Loucy (cell line): Measurements from ENCODE around the gene DIRAS3.

Experiments
- H2AFZ ChIP-seq: fragments of 200-600 bp; sonication (generic); 2 replicates; pipeline ENCODE4 v1.6.0; 2016; ENCODE audit warnings: antibody characterized with exemption, mild to moderate bottlenecking, low read length, moderate library complexity
- H3F3A ChIP-seq: fragments of 200-600 bp; 2 replicates; pipeline ENCODE4 v1.6.0; 2016; ENCODE audit warnings: antibody characterized with exemption, low read depth, mild to moderate bottlenecking
- H3K27me3 ChIP-seq: fragments of 200-600 bp; sonication (generic); 2 replicates; pipeline ENCODE4 v1.6.1; 2014; ENCODE audit warnings: low read length, mild to moderate bottlenecking; ENCODE audit not compliant: insufficient read depth, poor library complexity, severe bottlenecking
- H3K36me3 ChIP-seq: fragments of 200-600 bp; sonication (generic); 2 replicates; pipeline ENCODE4 v1.6.1; 2016; ENCODE audit warnings: low read length; ENCODE audit not compliant: insufficient read depth
- H3K4me1 ChIP-seq: fragments of 200-600 bp; sonication (generic); 2 replicates; pipeline ENCODE4 v1.5.1; 2014; ENCODE audit warnings: low read length, mild to moderate bottlenecking; ENCODE audit not compliant: insufficient read depth, poor library complexity, severe bottlenecking
- H3K4me2 ChIP-seq: fragments of 200-600 bp; sonication (generic); 2 replicates; pipeline ENCODE4 v1.6.0; 2014; ENCODE audit warnings: antibody characterized with exemption, low read length, low read depth, mild to moderate bottlenecking; ENCODE audit not compliant: poor library complexity, severe bottlenecking
- H3K4me3 ChIP-seq: fragments of 200-600 bp; sonication (generic); 2 replicates; pipeline ENCODE4 v1.5.1; 2014; ENCODE audit warnings: low read length, mild to moderate bottlenecking, mixed read lengths; ENCODE audit not compliant: poor library complexity, severe bottlenecking
- H3K79me2 ChIP-seq: fragments of 200-600 bp; sonication (generic); 2 replicates; pipeline ENCODE4 v1.6.1; 2014; ENCODE audit warnings: low read length; ENCODE audit not compliant: insufficient read depth
- H3K9ac ChIP-seq: fragments of 200-600 bp; sonication (generic); 2 replicates; pipeline ENCODE4 v1.6.0; 2014; ENCODE audit warnings: mild to moderate bottlenecking, low read depth, low read length, moderate library complexity; ENCODE audit not compliant: poor library complexity, severe bottlenecking
- H3K9me2 ChIP-seq: fragments of 200-600 bp; sonication (generic); replicated peaks from 2 replicates; pipeline ENCODE4 v1.6.1; 2016; ENCODE audit warnings: low read depth, low read length, mixed read lengths
- H3K9me3 ChIP-seq: fragments of 200-600 bp; sonication (generic); 2 replicates; pipeline ENCODE4 v1.6.1; 2014; ENCODE audit warnings: mild to moderate bottlenecking, antibody characterized with exemption, low read length, low read depth; ENCODE audit not compliant: insufficient read depth
- H4K20me1 ChIP-seq: fragments of 200-600 bp; sonication (generic); 2 replicates; pipeline ENCODE4 v1.6.0; 2014; ENCODE audit warnings: antibody characterized with exemption, low read length, mild to moderate bottlenecking; ENCODE audit not compliant: insufficient read depth, poor library complexity, severe bottlenecking
- CTCF ChIP-seq: fragments of 200-600 bp; sonication (generic); conservative IDR thresholded peaks from 2 replicates; pipeline ENCODE4 v1.5.1; 2014; ENCODE audit warnings: mild to moderate bottlenecking, antibody characterized with exemption, low read length
- EZH2phosphoT487 ChIP-seq: fragments of 200-600 bp; IDR thresholded peaks from 2 replicates; pipeline ENCODE4 v1.6.1; 2018; ENCODE audit warnings: antibody characterized with exemption, mild to moderate bottlenecking, moderate library complexity, borderline replicate concordance

The DIRAS3 gene

GRCh38 chr1:68015971-68016370, 34.5 kb downstream of the DIRAS3 start:
- Histone ChIP-seq H3K9me2 (no peaks in the 10 kb centered on the region), H3K36me3 (no peaks in the 10 kb centered on the region), H3K4me2 (no peak overlapping the region), H3K27me3 (no peaks in the 10 kb centered on the region), H3K4me1 (no peaks in the 10 kb centered on the region), H4K20me1 (no peaks in the 10 kb centered on the region), H2AFZ (no peak overlapping the region), H3K9ac (no peak overlapping the region), H3F3A (no peaks in the 10 kb centered on the region), H3K79me2 (no peaks in the 10 kb centered on the region), H3K9me3 (no peaks in the 10 kb centered on the region), H3K4me3 (no peak overlapping the region)
- TF ChIP-seq CTCF (no peak), EZH2phosphoT487 (no peak)

- Histone ChIP-seq H3K9ac (no peak overlapping the region), H4K20me1 (no peaks in the 10 kb centered on the region), H3K4me2 (no peak overlapping the region), H3K4me1 (no peaks in the 10 kb centered on the region), H3F3A (no peaks in the 10 kb centered on the region), H3K79me2 (no peaks in the 10 kb centered on the region), H3K4me3 (no peak overlapping the region), H3K9me3 (no peaks in the 10 kb centered on the region), H3K27me3 (no peaks in the 10 kb centered on the region), H3K36me3 (no peaks in the 10 kb centered on the region), H2AFZ (no peak overlapping the region), H3K9me2 (no peaks in the 10 kb centered on the region)
- TF ChIP-seq EZH2phosphoT487 (no peak), CTCF (no peak)
Observed at GRCh38 chr1:68015369-68015768, 35.1 kb downstream of the DIRAS3 start.

DNA sequence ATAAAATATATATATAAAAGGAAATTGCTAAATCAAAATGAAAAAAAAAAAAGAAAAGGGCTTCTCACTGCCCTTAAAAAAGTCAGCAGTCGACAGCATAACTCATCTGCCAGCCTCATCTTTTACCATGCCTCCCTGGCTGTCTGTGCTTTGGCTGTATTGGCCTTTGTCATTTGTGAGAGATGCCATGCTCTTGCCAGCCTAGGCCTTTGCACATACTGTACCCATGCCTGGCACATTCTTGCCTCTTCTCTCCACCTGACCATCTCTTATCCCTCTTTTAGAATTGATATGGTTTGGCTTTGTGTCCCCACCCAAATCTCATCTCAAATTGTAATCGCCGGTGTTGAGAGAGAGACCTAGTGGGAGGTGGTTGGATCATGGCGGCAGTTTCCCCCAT, 37.1 kb downstream of the DIRAS3 start:
- no peak overlapping the region for H3K4me3 ChIP-seq
- TF ChIP-seq CTCF (no peak), EZH2phosphoT487 (no peak)
- H3K27me3 ChIP-seq: no peaks in the 10 kb centered on the region
- no peak overlapping the region for H3K9ac ChIP-seq
- H4K20me1 ChIP-seq: no peaks in the 10 kb centered on the region
- no peaks in the 10 kb centered on the region for H3K4me1 ChIP-seq
- H3K36me3 ChIP-seq: no peaks in the 10 kb centered on the region
- no peaks in the 10 kb centered on the region for H3K79me2 ChIP-seq
- H3K9me3 ChIP-seq: no peaks in the 10 kb centered on the region
- no peaks in the 10 kb centered on the region for H3K9me2 ChIP-seq
- no peaks in the 10 kb centered on the region for H3F3A ChIP-seq
- no peak overlapping the region for H3K4me2 ChIP-seq
- H2AFZ ChIP-seq: no peak overlapping the region
